Thyroid gland (tissue), 4 donors: Measurements from ENCODE around the gene SLC10A7.

Source experiments
- POLR2A ChIP-seq, 2 donors: fragments of 450-650 bp; IDR thresholded peaks; one replicate each; pipeline ENCODE4 v1.6.1; 2017; ENCODE audit warnings: antibody characterized with exemption in 2 of 2, mild to moderate bottlenecking in 2 of 2, moderate library complexity in 1 of 2
- TF ChIP-seq, protein P1 (sequence below), 6 experiments: fragments of 200-600 bp in 3 of 6; fragments of 450-650 bp in 3 of 6; sonication (generic) in 3 of 6; IDR thresholded peaks; one replicate each; pipeline ENCODE4 v1.5.1; 2016 to 2019; ENCODE audit warnings: antibody characterized with exemption in 6 of 6, mild to moderate bottlenecking in 2 of 6, inconsistent platforms in 1 of 6, moderate library complexity in 1 of 6

DNA sequence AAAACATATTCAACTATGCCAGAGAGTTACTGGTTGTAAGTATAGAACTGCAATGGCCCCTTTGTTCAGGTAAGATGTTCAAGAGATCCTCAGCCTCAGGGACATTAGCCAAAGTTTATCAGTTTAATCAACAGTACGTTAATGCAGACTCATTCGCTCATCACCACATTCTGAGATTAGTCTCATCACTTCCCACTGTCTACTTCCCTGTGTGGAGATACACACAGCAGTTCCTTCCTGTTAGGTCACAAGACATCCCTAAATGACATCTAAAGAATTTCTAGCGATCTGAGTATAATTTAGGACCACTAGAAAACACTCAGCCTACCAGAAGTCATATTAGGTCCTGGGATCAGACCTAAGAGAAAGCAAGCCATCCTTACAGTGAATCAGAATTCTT lies 10.4 kb downstream of the SLC10A7 start:
- TF ChIP-seq, protein P1, sequence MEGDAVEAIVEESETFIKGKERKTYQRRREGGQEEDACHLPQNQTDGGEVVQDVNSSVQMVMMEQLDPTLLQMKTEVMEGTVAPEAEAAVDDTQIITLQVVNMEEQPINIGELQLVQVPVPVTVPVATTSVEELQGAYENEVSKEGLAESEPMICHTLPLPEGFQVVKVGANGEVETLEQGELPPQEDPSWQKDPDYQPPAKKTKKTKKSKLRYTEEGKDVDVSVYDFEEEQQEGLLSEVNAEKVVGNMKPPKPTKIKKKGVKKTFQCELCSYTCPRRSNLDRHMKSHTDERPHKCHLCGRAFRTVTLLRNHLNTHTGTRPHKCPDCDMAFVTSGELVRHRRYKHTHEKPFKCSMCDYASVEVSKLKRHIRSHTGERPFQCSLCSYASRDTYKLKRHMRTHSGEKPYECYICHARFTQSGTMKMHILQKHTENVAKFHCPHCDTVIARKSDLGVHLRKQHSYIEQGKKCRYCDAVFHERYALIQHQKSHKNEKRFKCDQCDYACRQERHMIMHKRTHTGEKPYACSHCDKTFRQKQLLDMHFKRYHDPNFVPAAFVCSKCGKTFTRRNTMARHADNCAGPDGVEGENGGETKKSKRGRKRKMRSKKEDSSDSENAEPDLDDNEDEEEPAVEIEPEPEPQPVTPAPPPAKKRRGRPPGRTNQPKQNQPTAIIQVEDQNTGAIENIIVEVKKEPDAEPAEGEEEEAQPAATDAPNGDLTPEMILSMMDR (IDR thresholded peaks at IDR 0.05): no peak
- TF ChIP-seq POLR2A (IDR thresholded peaks at IDR 0.05): no peak
